ENCODE results near the gene DPM3. TPM values are rescaled to one million over a fixed set of nuclear protein-coding genes. Genes with fewer than 3 reads are reported as not detected.

DPM3 gene
- total and polyA plus RNA-seq, 7 donors: 29.2 to 220 (median 143) TPM

- H3K36me3 ChIP-seq: no peaks in the 10 kb centered on the region
- no peak for DNase-seq
- intact Hi-C loops (cut with DNase I): no loop called here
- H3K4me3 ChIP-seq: no peak overlapping the region
- H3K4me1 ChIP-seq: no peaks in the 10 kb centered on the region
- no peaks in the 10 kb centered on the region for H3K27me3 ChIP-seq
- TF ChIP-seq POLR2A (IDR thresholded peaks at IDR 0.05): no peak
- no peak for TF ChIP-seq EP300 (IDR thresholded peaks at IDR 0.05)
- TF ChIP-seq POLR2AphosphoS5 (IDR thresholded peaks at IDR 0.05): no peak
- TF ChIP-seq CTCF (IDR thresholded peaks at IDR 0.05): no peak
- H3K27ac ChIP-seq: no peak overlapping the region
- no peaks in the 10 kb centered on the region for H3K9me3 ChIP-seq
- 84 to 86% methylated on average over 8 of the region's 8 CpGs for WGBS, 2 donors
Observed at GRCh38 chr1:155110381-155110780, 29.9 kb downstream of the DPM3 start.

- intact Hi-C loops (cut with DNase I): no loop called here
- Histone ChIP-seq H3K4me1 (no peaks in the 10 kb centered on the region), H3K9me3 (no peaks in the 10 kb centered on the region), H3K4me3 (no peak overlapping the region), H3K27me3 (no peaks in the 10 kb centered on the region), H3K27ac (no peak overlapping the region), H3K36me3 (no peaks in the 10 kb centered on the region)
- WGBS, 2 donors: 55 to 83% methylated on average over 5 of the region's 5 CpGs
- no peak for DNase-seq
- no peak for TF ChIP-seq CTCF (IDR thresholded peaks at IDR 0.05)
- no peak for TF ChIP-seq EP300 (IDR thresholded peaks at IDR 0.05)
- TF ChIP-seq POLR2A (IDR thresholded peaks at IDR 0.05): no peak
- no peak for TF ChIP-seq POLR2AphosphoS5 (IDR thresholded peaks at IDR 0.05)
Observed at GRCh38 chr1:155108296-155108695, 32.0 kb downstream of the DPM3 start.

GRCh38 chr1:155107309-155108264 lies 32.7 kb downstream of the DPM3 start:
- Histone ChIP-seq H3K9me3 (no peaks in the 10 kb centered on the region), H3K4me3 (no peak overlapping the region), H3K27me3 (no peaks in the 10 kb centered on the region), H3K4me1 (no peaks in the 10 kb centered on the region), H3K36me3 (no peaks in the 10 kb centered on the region), H3K27ac (no peak overlapping the region)
- 72 to 81% methylated on average over 12 of the region's 12 CpGs for WGBS, 2 donors
- intact Hi-C loops (cut with DNase I): no loop called here
- DNase-seq: no peak
- TF ChIP-seq CTCF (IDR thresholded peaks at IDR 0.05) (no peak), POLR2AphosphoS5 (IDR thresholded peaks at IDR 0.05) (no peak), POLR2A (IDR thresholded peaks at IDR 0.05) (no peak), EP300 (IDR thresholded peaks at IDR 0.05) (no peak)

- H3K27me3 ChIP-seq: no peaks in the 10 kb centered on the region
- no peaks in the 10 kb centered on the region for H3K9me3 ChIP-seq
- no peak for DNase-seq
- no peaks in the 10 kb centered on the region for H3K4me1 ChIP-seq
- H3K4me3 ChIP-seq: no peak overlapping the region
- TF ChIP-seq POLR2A (IDR thresholded peaks at IDR 0.05) (no peak), CTCF (IDR thresholded peaks at IDR 0.05) (no peak), EP300 (IDR thresholded peaks at IDR 0.05) (no peak), POLR2AphosphoS5 (IDR thresholded peaks at IDR 0.05) (no peak)
- no peaks in the 10 kb centered on the region for H3K36me3 ChIP-seq
- intact Hi-C loops (cut with DNase I): no loop called here
- 62 to 70% methylated on average over 6 of the region's 6 CpGs for WGBS, 2 donors
- no peak overlapping the region for H3K27ac ChIP-seq
Observed at GRCh38 chr1:155106862-155107261, 33.5 kb downstream of the DPM3 start.
